Gastroesophageal sphincter (tissue), 3 donors: ENCODE measurements around the gene DUS1L.

ENCODE experiments used
- EP300 ChIP-seq: sonication (generic); formaldehyde crosslinking; IDR thresholded peaks from one replicate; pipeline ENCODE4 v1.6.1; 2017; ENCODE audit warnings: antibody characterized with exemption, mild to moderate bottlenecking
- POLR2AphosphoS5 ChIP-seq: sonication (generic); formaldehyde crosslinking; IDR thresholded peaks from one replicate; pipeline ENCODE4 v1.6.1; 2017; ENCODE audit warnings: antibody characterized with exemption
- TF ChIP-seq, protein P1 (sequence below), 4 experiments: fragments of 200-600 bp in 2 of 4; fragments of 450-650 bp in 2 of 4; sonication (generic) in 1 of 4; IDR thresholded peaks; one replicate each; pipeline ENCODE4 v1.5.1; 2017 to 2019; ENCODE audit warnings: antibody characterized with exemption in 4 of 4, mild to moderate bottlenecking in 2 of 4, moderate library complexity in 2 of 4

GRCh38 chr17:82048571-82048971 is 17.0 kb downstream of the DUS1L start:
- TF ChIP-seq POLR2AphosphoS5 = no peak
- no peak for TF ChIP-seq EP300
- TF ChIP-seq, protein P1, sequence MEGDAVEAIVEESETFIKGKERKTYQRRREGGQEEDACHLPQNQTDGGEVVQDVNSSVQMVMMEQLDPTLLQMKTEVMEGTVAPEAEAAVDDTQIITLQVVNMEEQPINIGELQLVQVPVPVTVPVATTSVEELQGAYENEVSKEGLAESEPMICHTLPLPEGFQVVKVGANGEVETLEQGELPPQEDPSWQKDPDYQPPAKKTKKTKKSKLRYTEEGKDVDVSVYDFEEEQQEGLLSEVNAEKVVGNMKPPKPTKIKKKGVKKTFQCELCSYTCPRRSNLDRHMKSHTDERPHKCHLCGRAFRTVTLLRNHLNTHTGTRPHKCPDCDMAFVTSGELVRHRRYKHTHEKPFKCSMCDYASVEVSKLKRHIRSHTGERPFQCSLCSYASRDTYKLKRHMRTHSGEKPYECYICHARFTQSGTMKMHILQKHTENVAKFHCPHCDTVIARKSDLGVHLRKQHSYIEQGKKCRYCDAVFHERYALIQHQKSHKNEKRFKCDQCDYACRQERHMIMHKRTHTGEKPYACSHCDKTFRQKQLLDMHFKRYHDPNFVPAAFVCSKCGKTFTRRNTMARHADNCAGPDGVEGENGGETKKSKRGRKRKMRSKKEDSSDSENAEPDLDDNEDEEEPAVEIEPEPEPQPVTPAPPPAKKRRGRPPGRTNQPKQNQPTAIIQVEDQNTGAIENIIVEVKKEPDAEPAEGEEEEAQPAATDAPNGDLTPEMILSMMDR (IDR thresholded peaks at IDR 0.05) = no peak
